ENCODE measurements around the gene MTMR4. TPM values are rescaled to one million over a fixed set of nuclear protein-coding genes. Genes with fewer than 3 reads are reported as not detected.

MTMR4 gene
- total RNA-seq, 1 experiment from 2014 or later = 67.2 TPM

DNA sequence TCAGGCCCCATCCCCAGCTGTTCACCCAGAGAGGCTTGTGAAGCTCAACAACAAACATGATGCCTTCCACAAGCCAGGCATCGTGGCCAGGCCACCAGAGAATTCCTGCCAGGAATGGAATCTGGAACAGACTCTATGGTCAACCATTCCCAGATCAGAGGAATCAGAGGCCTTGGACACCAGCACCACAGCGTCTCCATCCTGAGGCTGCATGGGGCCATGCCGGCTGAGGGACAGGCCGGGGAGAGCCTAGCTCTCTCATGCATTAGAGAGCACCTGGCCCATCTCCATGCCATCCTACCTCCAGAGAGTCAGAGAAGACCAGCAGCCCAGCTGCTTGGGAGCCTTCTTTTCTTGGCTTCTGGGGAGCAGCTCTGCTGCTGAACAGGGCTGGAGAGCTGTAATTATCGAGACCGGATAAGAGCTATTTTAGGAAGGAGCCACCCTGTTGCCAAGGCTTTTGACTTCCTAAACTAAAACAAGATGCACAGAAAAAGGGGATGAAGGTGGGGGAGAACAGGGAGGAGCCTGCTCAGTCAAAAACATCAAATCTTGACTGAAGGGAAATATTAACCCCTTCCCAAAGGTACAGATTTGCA lies 24.5 kb upstream of the MTMR4 start:
- no peaks in the 10 kb centered on the region for H3K36me3 ChIP-seq (ENCODE audit: control insufficient read depth in 1 of 2, insufficient read depth in 2 of 2, low read length in 2 of 2)
- H3K27ac ChIP-seq (ENCODE audit: low read depth, low read length) = no peak overlapping the region
- H3K9me2 ChIP-seq (ENCODE audit: insufficient read depth) = no peaks in the 10 kb centered on the region
- BruUV-seq (replicated peaks) = no TSS peak
- H2AFZ ChIP-seq (ENCODE audit: low read depth, low read length, poor library complexity, severe bottlenecking) = no peak overlapping the region
- H3K4me1 ChIP-seq (ENCODE audit: control insufficient read depth in 1 of 2, insufficient read depth in 2 of 2, low read length in 2 of 2) = peaks cover 17 to 41% of the 10 kb centered on the region in 2 experiments
- TF ChIP-seq RAD21 (IDR thresholded peaks at IDR 0.05; ENCODE audit: low read depth) = no peak
- TF ChIP-seq SRF (IDR thresholded peaks at IDR 0.05; ENCODE audit: low read depth) = no peak
- TF ChIP-seq EZH2 (IDR thresholded peaks at IDR 0.05) = no peak
- no peak for TF ChIP-seq TCF7L2 (IDR thresholded peaks at IDR 0.05; ENCODE audit: borderline replicate concordance, extremely low read depth, insufficient read depth, insufficient read length)
- TF ChIP-seq EGR1 (IDR thresholded peaks at IDR 0.05; ENCODE audit: low read depth) = no peak
- TF ChIP-seq, protein P1, sequence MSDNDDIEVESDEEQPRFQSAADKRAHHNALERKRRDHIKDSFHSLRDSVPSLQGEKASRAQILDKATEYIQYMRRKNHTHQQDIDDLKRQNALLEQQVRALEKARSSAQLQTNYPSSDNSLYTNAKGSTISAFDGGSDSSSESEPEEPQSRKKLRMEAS (IDR thresholded peaks at IDR 0.05) = no peak
- TF ChIP-seq POLR2AphosphoS5 (IDR thresholded peaks at IDR 0.05; ENCODE audit: low read depth, low read length) = no peak
- no peak for TF ChIP-seq YY1 (IDR thresholded peaks at IDR 0.05; ENCODE audit: extremely low read depth, insufficient replicate concordance, low read depth, low read length)
- no peak for TF ChIP-seq ZFX (IDR thresholded peaks at IDR 0.05)
- TF ChIP-seq, protein P2, sequence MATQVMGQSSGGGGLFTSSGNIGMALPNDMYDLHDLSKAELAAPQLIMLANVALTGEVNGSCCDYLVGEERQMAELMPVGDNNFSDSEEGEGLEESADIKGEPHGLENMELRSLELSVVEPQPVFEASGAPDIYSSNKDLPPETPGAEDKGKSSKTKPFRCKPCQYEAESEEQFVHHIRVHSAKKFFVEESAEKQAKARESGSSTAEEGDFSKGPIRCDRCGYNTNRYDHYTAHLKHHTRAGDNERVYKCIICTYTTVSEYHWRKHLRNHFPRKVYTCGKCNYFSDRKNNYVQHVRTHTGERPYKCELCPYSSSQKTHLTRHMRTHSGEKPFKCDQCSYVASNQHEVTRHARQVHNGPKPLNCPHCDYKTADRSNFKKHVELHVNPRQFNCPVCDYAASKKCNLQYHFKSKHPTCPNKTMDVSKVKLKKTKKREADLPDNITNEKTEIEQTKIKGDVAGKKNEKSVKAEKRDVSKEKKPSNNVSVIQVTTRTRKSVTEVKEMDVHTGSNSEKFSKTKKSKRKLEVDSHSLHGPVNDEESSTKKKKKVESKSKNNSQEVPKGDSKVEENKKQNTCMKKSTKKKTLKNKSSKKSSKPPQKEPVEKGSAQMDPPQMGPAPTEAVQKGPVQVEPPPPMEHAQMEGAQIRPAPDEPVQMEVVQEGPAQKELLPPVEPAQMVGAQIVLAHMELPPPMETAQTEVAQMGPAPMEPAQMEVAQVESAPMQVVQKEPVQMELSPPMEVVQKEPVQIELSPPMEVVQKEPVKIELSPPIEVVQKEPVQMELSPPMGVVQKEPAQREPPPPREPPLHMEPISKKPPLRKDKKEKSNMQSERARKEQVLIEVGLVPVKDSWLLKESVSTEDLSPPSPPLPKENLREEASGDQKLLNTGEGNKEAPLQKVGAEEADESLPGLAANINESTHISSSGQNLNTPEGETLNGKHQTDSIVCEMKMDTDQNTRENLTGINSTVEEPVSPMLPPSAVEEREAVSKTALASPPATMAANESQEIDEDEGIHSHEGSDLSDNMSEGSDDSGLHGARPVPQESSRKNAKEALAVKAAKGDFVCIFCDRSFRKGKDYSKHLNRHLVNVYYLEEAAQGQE (IDR thresholded peaks at IDR 0.05; ENCODE audit: low read depth) = no peak
- TF ChIP-seq POLR2A (IDR thresholded peaks at IDR 0.05; ENCODE audit: borderline replicate concordance, extremely low read depth, insufficient read depth, insufficient read length) = no peak
- TF ChIP-seq FOSL1 (IDR thresholded peaks at IDR 0.05; ENCODE audit: low read depth) = no peak
- no peak for TF ChIP-seq SIN3A (IDR thresholded peaks at IDR 0.05; ENCODE audit: low read depth)
- POLR2A ChIA-PET = interaction anchor here (0.8 to 3.4 kb wide), 2 partner anchors 92 kb away, joined by 3 to 33 read pairs; no protein-coding TSS in a partner anchor
- no peak overlapping the region for H3K4me3 ChIP-seq (replicated peaks in 1 of 2; ENCODE audit: low read depth in 1 of 2, low read length in 2 of 2)
- CTCF ChIA-PET = interaction anchor here (1.0 kb wide), 1 partner anchor 16 kb away, joined by 3 read pairs; no protein-coding TSS in a partner anchor
- DNase-seq (ENCODE audit: low read depth, low spot score) = no peak
- intact Hi-C loops (cut with micrococcal nuclease) = no loop called here
- no peak overlapping the region for H3K4me2 ChIP-seq (ENCODE audit: low read length)
- no peak for ATAC-seq
- H4K20me1 ChIP-seq (ENCODE audit: insufficient read depth) = no peaks in the 10 kb centered on the region
- H3K9me3 ChIP-seq (ENCODE audit: control insufficient read depth in 1 of 2, insufficient read depth in 1 of 2, low read depth in 1 of 2, low read length in 2 of 2) = no peaks in the 10 kb centered on the region
- RAD21 ChIA-PET (ENCODE audit: low non-redundant PET in 1 of 2, low total read pairs in 2 of 2, uncharacterized antibody in 2 of 2, unreplicated experiment in 2 of 2) = no interaction called here
- no peaks in the 10 kb centered on the region for H3K27me3 ChIP-seq (ENCODE audit: insufficient read depth, low read length)
- no peak overlapping the region for H3K9ac ChIP-seq (ENCODE audit: low read length)
- H3K79me2 ChIP-seq (ENCODE audit: insufficient read depth, low read length) = no peaks in the 10 kb centered on the region
